Stimulated activated CD8-positive, alpha-beta memory T cell treated with anti-CD3 and anti-CD28 coated beads, Interleukin-2, amount 100 ng/mL, for 48 hours (primary cell): ENCODE data around the gene ABCA10.
"Not testable (repeated sequence)": the region's sequence is repeated elsewhere in the genome, so short reads cannot be mapped to it uniquely, and the experiment has no call there.

ENCODE experiments used
- DNase-seq, 2 donors: peaks; one replicate each; pipeline ENCODE4 v3.0.0-alpha.2; 2020; ENCODE audit warnings: low read depth in 2 of 2

The ABCA10 gene

GRCh38 chr17:69230939-69231338 is 2.3 kb upstream of the ABCA10 start:
- no peak for DNase-seq

GRCh38 chr17:69228018-69228417 is 606 bp downstream of the ABCA10 start:
- no peak for DNase-seq

GRCh38 chr17:69227541-69227940 is 1.1 kb downstream of the ABCA10 start:
- DNase-seq: no peak

- DNase-seq: no peak
Measured at GRCh38 chr17:69223809-69224208, 4.8 kb downstream of the ABCA10 start.

GRCh38 chr17:69222707-69223258 is 5.8 kb downstream of the ABCA10 start:
- no peak for DNase-seq

GRCh38 chr17:69220098-69220497 is 8.5 kb downstream of the ABCA10 start:
- no peak for DNase-seq

- DNase-seq: no peak
Measured at GRCh38 chr17:69218986-69219385, 9.6 kb downstream of the ABCA10 start.

- DNase-seq: no peak
Measured at GRCh38 chr17:69213059-69213813, 15.4 kb downstream of the ABCA10 start.

- DNase-seq: no peak
Measured at GRCh38 chr17:69208640-69209039, 20.0 kb downstream of the ABCA10 start.

- no peak for DNase-seq
Measured at GRCh38 chr17:69207151-69207550, 21.5 kb downstream of the ABCA10 start.

GRCh38 chr17:69198238-69198637 is 30.4 kb downstream of the ABCA10 start:
- no peak for DNase-seq

GRCh38 chr17:69196105-69196653 is 32.4 kb downstream of the ABCA10 start:
- DNase-seq: not testable (repeated sequence)

- no peak for DNase-seq
Measured at GRCh38 chr17:69192754-69193153, 35.9 kb downstream of the ABCA10 start.

GRCh38 chr17:69188796-69189195 is 39.8 kb downstream of the ABCA10 start:
- no peak for DNase-seq

- DNase-seq: no peak
Measured at GRCh38 chr17:69188064-69188463, 40.6 kb downstream of the ABCA10 start.

- no peak for DNase-seq
Measured at GRCh38 chr17:69187294-69187693, 41.3 kb downstream of the ABCA10 start.

GRCh38 chr17:69179227-69179952 is 49.2 kb downstream of the ABCA10 start:
- no peak for DNase-seq

- no peak for DNase-seq
Measured at GRCh38 chr17:69176457-69176795, 52.2 kb downstream of the ABCA10 start.

GRCh38 chr17:69175625-69176456 is 52.8 kb downstream of the ABCA10 start:
- DNase-seq: no peak

GRCh38 chr17:69175262-69175624 is 53.4 kb downstream of the ABCA10 start:
- DNase-seq: no peak

GRCh38 chr17:69173118-69173517 is 55.5 kb downstream of the ABCA10 start:
- no peak for DNase-seq

- DNase-seq: no peak
Measured at GRCh38 chr17:69170377-69170776, 58.2 kb downstream of the ABCA10 start.
